PC-3 (cell line): ENCODE results near the gene FGF4. TPM values are rescaled to one million over a fixed set of nuclear protein-coding genes. Genes with fewer than 3 reads are reported as not detected.

ENCODE experiments used
- ATAC-seq: fragments of 200-7000 bp; cut with Tn5 transposase; 2 replicates; pipeline ENCODE4 v1.9.1; 2020; ENCODE audit warnings: mild to moderate bottlenecking, moderate library complexity
- BruUV-seq: library from RNA; stranded (reverse); fragments of 400-500 nt; replicated peaks from 2 replicates; lab custom pipeline; 2021; lab: Mats Ljungman, UMichigan
- CTCF ChIA-PET: fragments of 300-600 bp; sonication (Branson Sonifier 250); formaldehyde crosslinking; loops from one replicate; lab custom pipeline; 2022; ENCODE audit warnings: antibody characterized with exemption; lab: Charles Lee
- POLR2A ChIA-PET: fragments of 300-600 bp; sonication (Branson Sonifier 250); formaldehyde crosslinking; loops from one replicate; lab custom pipeline; 2022; ENCODE audit warnings: antibody characterized with exemption; ENCODE audit not compliant: unreplicated experiment; lab: Charles Lee
- DNase-seq: peaks from one replicate; pipeline ENCODE4 v3.0.0-alpha.2; 2015
- H2AFZ ChIP-seq: fragments of 300-600 bp; sonication (generic); 2 replicates; pipeline ENCODE4 v1.6.0; 2016; ENCODE audit warnings: antibody characterized with exemption, low read length
- H3F3A ChIP-seq: fragments of 300-600 bp; sonication (generic); one replicate; pipeline ENCODE4 v1.6.0; 2017; ENCODE audit warnings: antibody characterized with exemption, low read length, control low read depth, mild to moderate bottlenecking; ENCODE audit not compliant: unreplicated experiment
- H3K27ac ChIP-seq: fragments of 300-600 bp; sonication (generic); 2 replicates; pipeline ENCODE4 v1.5.1; 2016; ENCODE audit warnings: mild to moderate bottlenecking, low read length
- H3K27me3 ChIP-seq: fragments of 300-600 bp; sonication (generic); 2 replicates; pipeline ENCODE4 v1.6.1; 2016; ENCODE audit warnings: low read length, mixed read lengths
- H3K36me3 ChIP-seq: fragments of 300-600 bp; sonication (generic); 2 replicates; pipeline ENCODE4 v1.6.1; 2016; ENCODE audit warnings: low read depth, mixed run types, low read length, mixed read lengths
- H3K4me1 ChIP-seq: fragments of 300-600 bp; sonication (generic); 2 replicates; pipeline ENCODE4 v1.5.1; 2016; ENCODE audit warnings: low read length; ENCODE audit not compliant: insufficient read depth
- H3K4me2 ChIP-seq: fragments of 300-600 bp; sonication (generic); 2 replicates; pipeline ENCODE4 v1.6.0; 2016; ENCODE audit warnings: low read length
- H3K4me3 ChIP-seq: fragments of 300-600 bp; sonication (generic); 2 replicates; pipeline ENCODE4 v1.5.1; 2016; ENCODE audit warnings: mild to moderate bottlenecking, low read length, mixed read lengths
- H3K79me2 ChIP-seq: fragments of 300-600 bp; sonication (generic); 2 replicates; pipeline ENCODE4 v1.6.1; 2017; ENCODE audit warnings: low read length, mixed read lengths
- H3K9ac ChIP-seq: fragments of 300-600 bp; sonication (generic); 2 replicates; pipeline ENCODE4 v1.6.0; 2016; ENCODE audit warnings: mild to moderate bottlenecking, low read length
- H3K9me2 ChIP-seq: fragments of 300-600 bp; sonication (generic); replicated peaks from 2 replicates; pipeline ENCODE4 v1.6.1; 2016; ENCODE audit warnings: mixed run types, low read length, mixed read lengths
- H3K9me3 ChIP-seq: fragments of 300-600 bp; sonication (generic); 2 replicates; pipeline ENCODE4 v1.6.1; 2016; ENCODE audit warnings: low read length, mixed read lengths
- H4K20me1 ChIP-seq: fragments of 300-600 bp; sonication (generic); 2 replicates; pipeline ENCODE4 v1.6.1; 2016; ENCODE audit warnings: low read length, mixed read lengths
- EZH2 ChIP-seq: fragments of 300-600 bp; sonication (generic); IDR thresholded peaks from one replicate; pipeline ENCODE4 v1.6.1; 2017; ENCODE audit warnings: antibody characterized with exemption, mild to moderate bottlenecking, low read length; ENCODE audit not compliant: unreplicated experiment
- EZH2phosphoT487 ChIP-seq: fragments of 300-600 bp; sonication (generic); IDR thresholded peaks from 2 replicates; pipeline ENCODE4 v1.6.1; 2018; ENCODE audit warnings: mild to moderate bottlenecking, antibody characterized with exemption, low read length, borderline replicate concordance
- intact Hi-C: fragments of 100-400 bp; cut with micrococcal nuclease; formaldehyde crosslinking; loops from 2 replicates; pipeline ENCODE4 v1.9.0; 2023
- total RNA-seq: library from RNA; depleted of rRNA; stranded (reverse); fragments of >200 nt; gene quantifications from 2 replicates; pipeline ENCODE4 v1.2.3, GENCODE V29; 2014
- TF ChIP-seq, protein P1 (sequence below): fragments of 300-600 bp; sonication (generic); conservative IDR thresholded peaks from 2 replicates; pipeline ENCODE4 v1.5.1; 2017; ENCODE audit warnings: antibody characterized with exemption, low read depth, mild to moderate bottlenecking, low read length

FGF4 gene
- total RNA-seq, 1 experiment from 2014 or later: not detected

DNA sequence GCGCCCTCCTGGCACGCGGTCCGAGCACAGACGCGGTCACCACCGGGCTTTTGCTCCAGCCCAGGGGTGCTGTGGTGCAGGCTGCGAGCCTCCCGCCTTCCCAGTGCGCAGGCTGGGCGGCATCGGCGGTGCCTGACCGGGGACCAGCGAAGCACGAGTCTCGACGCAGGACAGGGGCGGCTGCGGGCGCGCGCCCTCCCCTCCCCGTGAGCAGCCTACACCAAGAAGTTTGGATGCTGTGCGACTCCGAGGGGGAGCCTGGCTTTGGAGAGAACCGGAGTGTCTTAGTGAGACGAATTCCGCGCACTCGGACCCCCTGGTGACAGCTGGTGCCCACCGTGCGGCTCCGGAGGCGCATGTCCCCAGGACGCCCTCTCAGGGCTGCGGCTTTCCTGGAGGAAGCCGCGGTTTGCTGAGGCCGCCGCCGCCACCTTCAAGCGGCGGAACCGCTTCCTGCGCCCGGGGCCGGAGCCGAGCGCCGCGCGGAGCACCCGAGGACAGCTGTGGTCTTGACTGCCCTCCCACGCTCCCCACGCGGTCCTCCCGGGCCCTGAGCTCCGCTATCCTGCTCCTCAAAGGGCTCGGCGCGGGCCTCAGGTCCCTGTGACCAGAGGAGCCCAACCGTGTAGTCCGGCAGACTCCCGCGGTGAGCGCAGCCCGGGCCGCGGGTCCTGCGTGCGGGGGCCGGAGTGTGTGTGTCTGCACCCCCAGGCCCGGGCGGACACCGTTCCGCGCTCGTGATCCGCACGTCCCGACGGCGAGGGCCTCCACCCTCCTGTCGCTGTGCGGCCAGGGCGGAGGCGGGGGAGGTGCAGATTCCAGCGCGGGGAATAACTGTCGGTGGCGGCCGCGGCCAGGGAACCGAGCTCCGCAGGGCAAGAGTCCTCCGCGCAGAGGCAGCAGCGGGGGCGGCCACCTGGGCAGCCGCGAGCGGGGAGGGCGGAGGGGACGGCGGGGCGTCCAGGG is 42.4 kb upstream of the FGF4 start:
- no peaks in the 10 kb centered on the region for H3K79me2 ChIP-seq
- H3K9me2 ChIP-seq: no peaks in the 10 kb centered on the region
- no peaks in the 10 kb centered on the region for H3K36me3 ChIP-seq
- H3K9ac ChIP-seq: no peak overlapping the region
- intact Hi-C loops: no loop called here
- peak; percentile 44; the same call in 1 of the 2 replicates for TF ChIP-seq EZH2phosphoT487
- TF ChIP-seq, protein P1, sequence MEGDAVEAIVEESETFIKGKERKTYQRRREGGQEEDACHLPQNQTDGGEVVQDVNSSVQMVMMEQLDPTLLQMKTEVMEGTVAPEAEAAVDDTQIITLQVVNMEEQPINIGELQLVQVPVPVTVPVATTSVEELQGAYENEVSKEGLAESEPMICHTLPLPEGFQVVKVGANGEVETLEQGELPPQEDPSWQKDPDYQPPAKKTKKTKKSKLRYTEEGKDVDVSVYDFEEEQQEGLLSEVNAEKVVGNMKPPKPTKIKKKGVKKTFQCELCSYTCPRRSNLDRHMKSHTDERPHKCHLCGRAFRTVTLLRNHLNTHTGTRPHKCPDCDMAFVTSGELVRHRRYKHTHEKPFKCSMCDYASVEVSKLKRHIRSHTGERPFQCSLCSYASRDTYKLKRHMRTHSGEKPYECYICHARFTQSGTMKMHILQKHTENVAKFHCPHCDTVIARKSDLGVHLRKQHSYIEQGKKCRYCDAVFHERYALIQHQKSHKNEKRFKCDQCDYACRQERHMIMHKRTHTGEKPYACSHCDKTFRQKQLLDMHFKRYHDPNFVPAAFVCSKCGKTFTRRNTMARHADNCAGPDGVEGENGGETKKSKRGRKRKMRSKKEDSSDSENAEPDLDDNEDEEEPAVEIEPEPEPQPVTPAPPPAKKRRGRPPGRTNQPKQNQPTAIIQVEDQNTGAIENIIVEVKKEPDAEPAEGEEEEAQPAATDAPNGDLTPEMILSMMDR: no peak
- TF ChIP-seq EZH2: peak; percentile 94
- peak overlapping the region; percentile 94 for H3K4me2 ChIP-seq
- peaks cover 13% of the 10 kb centered on the region; the same call in 1 of the 2 replicates for H3K4me1 ChIP-seq
- no TSS peak for BruUV-seq
- ChIA-PET CTCF (no interaction called here), POLR2A (no interaction called here)
- no peak overlapping the region for H3K27ac ChIP-seq
- no peaks in the 10 kb centered on the region for H3K9me3 ChIP-seq
- H3K27me3 ChIP-seq: peaks cover 60% of the 10 kb centered on the region
- no peaks in the 10 kb centered on the region for H4K20me1 ChIP-seq
- peak overlapping the region; percentile 65 for H3K4me3 ChIP-seq
- H2AFZ ChIP-seq: peak overlapping the region; percentile 79
- H3F3A ChIP-seq: no peaks in the 10 kb centered on the region
- ATAC-seq (peak; percentile 54), DNase-seq (peak; percentile 26)

GRCh38 chr11:69816671-69817070 is 41.5 kb upstream of the FGF4 start:
- no peak overlapping the region for H3K4me3 ChIP-seq
- POLR2A ChIA-PET: no interaction called here
- no peak overlapping the region for H2AFZ ChIP-seq
- TF ChIP-seq EZH2phosphoT487: no peak
- TF ChIP-seq, protein P1: no peak
- no peak for TF ChIP-seq EZH2
- no peaks in the 10 kb centered on the region for H3F3A ChIP-seq
- no peak overlapping the region for H3K9ac ChIP-seq
- no peak for ATAC-seq
- DNase-seq: no peak
- H3K4me1 ChIP-seq: peaks cover 13% of the 10 kb centered on the region; the same call in 1 of the 2 replicates
- no peaks in the 10 kb centered on the region for H3K79me2 ChIP-seq
- H3K9me2 ChIP-seq: no peaks in the 10 kb centered on the region
- no TSS peak for BruUV-seq
- no peaks in the 10 kb centered on the region for H3K9me3 ChIP-seq
- intact Hi-C loops: no loop called here
- CTCF ChIA-PET: no interaction called here
- no peak overlapping the region for H3K27ac ChIP-seq
- H4K20me1 ChIP-seq: no peaks in the 10 kb centered on the region
- peaks cover 60% of the 10 kb centered on the region for H3K27me3 ChIP-seq
- peak overlapping the region; percentile 94; the same call in 1 of the 2 replicates for H3K4me2 ChIP-seq
- H3K36me3 ChIP-seq: no peaks in the 10 kb centered on the region

GRCh38 chr11:69815973-69816372 is 40.8 kb upstream of the FGF4 start:
- H4K20me1 ChIP-seq: no peaks in the 10 kb centered on the region
- intact Hi-C loops: no loop called here
- CTCF ChIA-PET: no interaction called here
- no peak overlapping the region for H3K27ac ChIP-seq
- no peak overlapping the region for H3K4me2 ChIP-seq
- POLR2A ChIA-PET: no interaction called here
- H3K36me3 ChIP-seq: no peaks in the 10 kb centered on the region
- DNase-seq (no peak), ATAC-seq (no peak)
- peaks cover 13% of the 10 kb centered on the region; the same call in 1 of the 2 replicates for H3K4me1 ChIP-seq
- no peak overlapping the region for H3K4me3 ChIP-seq
- H3K27me3 ChIP-seq: peaks cover 57% of the 10 kb centered on the region
- no peak for TF ChIP-seq EZH2
- no peak for TF ChIP-seq EZH2phosphoT487
- TF ChIP-seq, protein P1: no peak
- no peaks in the 10 kb centered on the region for H3F3A ChIP-seq
- H2AFZ ChIP-seq: no peak overlapping the region
- no TSS peak for BruUV-seq
- H3K9me3 ChIP-seq: no peaks in the 10 kb centered on the region
- no peaks in the 10 kb centered on the region for H3K9me2 ChIP-seq
- H3K9ac ChIP-seq: no peak overlapping the region
- H3K79me2 ChIP-seq: no peaks in the 10 kb centered on the region
